NCI-H1930 (cell line): ENCODE results near the gene ITPR1.

ENCODE experiments used
- DNase-seq, 2 experiments: peaks; one replicate each; lab custom pipeline; 2025; lab: John Stamatoyannopoulos, UW

The ITPR1 gene

DNA sequence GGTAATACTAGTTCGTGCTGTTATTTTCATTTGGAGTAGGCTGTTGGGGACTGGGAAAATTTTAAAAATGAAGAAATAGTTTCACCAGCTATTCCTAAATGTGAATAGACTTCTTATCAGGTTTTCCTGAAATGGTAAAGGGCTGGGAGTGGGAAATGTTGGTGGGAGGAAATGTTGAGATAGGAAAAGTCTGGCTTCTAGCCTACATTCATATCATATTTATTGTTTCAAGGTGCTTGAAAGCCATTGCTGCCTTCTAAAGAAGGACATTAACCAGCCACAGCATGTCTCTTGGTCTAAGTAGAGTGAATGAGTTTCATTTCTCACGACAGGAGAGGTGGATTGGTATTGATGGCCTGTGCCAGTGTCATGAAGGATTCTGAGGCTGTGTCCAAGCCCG lies 288.9 kb downstream of the ITPR1 start:
- no peak for DNase-seq

DNA sequence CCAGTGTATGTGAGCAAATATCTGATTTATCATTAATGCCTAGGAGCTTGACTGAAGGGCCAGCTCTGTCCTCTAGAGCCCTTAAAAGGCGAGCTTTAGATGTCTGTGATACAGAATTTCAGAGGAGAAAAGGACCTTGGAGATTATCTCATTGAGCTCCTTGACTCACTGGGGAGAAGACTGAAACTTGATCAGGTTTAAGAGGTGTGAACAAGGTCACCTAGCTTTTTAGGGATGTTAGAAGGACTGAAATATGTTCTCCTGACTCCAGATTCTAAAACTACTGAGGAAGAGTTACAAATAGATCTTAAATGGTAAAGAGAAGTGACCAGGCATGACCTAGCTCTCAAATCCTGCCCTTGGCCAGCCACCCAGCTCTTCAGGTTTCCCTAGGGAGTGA lies 292.4 kb downstream of the ITPR1 start:
- no peak for DNase-seq

DNA sequence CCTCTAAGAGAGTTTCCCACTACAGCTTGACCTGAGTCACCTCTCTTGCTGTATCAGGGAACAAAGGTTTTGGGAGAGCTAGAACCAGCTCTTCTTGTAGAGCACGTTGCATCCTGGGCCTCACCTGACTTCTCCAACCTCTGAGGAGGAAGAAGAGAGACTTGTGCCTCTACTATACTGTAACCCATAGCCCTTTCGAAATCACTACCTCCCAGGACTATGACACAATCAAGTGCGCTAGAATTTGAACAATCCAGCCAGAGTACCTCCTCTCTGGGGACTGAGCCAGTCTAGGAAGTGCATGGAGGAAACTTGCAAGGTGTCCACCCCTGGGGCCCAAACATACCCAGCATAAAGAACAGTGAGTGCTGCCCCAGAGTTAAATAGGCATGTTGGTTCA lies 293.3 kb downstream of the ITPR1 start:
- no peak for DNase-seq

DNA sequence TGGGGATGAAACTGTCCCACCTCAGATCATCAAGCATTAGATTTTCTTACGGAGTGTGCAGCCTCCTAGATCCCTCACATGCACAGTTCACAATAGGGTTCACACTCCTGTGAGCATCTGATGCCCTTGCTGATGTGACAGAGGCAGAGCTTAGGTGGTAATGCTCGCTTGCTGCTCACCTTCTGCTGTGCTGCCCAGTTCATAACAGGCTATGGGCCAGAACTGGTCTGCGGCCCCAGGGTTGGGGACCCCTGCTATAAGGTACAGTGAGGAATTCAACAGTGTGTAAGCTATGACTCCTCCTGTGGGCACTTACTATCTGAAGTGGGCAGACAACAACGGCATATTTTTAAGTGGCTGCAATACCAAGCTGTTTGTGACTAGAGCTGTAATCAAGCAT lies 298.2 kb downstream of the ITPR1 start:
- DNase-seq: no peak

DNA sequence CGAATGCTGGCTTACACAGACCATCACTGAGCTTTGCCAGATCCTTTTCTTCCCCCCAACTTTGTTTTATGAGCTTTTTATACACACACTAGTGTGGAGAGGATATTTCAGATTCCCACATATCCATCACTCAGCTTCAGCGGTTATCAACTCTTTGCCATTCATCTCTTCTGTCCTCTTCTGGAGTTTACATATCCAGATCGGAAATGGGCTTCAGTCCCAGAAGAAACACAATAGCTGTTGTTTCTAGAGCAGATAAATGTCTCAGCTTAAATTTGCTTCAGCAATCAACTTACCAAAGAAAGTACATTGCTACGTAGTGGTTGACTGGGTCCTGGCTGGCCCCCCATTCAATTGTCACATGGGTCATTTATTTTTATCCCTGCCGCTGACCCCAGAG lies 300.2 kb downstream of the ITPR1 start:
- DNase-seq: no peak

DNA sequence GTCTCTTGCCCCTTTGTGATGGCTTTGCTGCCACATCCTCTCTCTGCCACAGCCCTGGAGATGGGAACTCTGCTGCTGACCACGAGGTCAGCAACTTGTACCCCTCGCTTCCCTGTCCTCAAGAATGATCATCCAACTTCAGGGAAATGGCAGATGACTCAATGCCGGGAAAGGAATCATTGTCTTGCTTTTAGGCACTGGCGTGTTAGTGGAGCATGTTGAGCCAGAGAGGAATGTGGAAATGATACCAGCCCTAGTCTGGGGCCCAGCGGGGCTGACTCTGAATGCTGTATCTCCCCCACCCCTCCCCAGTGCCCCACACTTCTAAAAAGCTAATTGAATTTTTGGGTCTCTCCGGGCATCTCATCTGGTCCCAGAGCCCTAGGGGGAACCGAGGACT lies 301.2 kb downstream of the ITPR1 start:
- no peak for DNase-seq

DNA sequence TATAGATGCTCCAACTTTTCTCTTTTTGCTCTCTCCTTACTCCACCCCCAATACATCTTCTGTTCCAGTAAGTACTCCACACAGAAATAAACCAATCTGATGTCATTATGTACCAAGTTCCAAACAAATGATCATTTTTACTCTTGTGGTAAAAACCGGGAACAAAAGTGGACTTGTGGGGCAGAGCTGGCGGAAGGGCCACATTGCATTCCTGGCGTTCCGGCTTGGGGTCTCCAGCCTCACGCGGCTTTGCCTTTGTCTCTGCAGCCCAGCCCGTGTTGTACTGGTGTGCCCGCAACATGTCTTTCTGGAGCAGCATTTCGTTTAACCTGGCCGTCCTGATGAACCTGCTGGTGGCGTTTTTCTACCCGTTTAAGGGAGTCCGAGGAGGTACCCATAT lies 301.6 kb downstream of the ITPR1 start:
- no peak for DNase-seq

DNA sequence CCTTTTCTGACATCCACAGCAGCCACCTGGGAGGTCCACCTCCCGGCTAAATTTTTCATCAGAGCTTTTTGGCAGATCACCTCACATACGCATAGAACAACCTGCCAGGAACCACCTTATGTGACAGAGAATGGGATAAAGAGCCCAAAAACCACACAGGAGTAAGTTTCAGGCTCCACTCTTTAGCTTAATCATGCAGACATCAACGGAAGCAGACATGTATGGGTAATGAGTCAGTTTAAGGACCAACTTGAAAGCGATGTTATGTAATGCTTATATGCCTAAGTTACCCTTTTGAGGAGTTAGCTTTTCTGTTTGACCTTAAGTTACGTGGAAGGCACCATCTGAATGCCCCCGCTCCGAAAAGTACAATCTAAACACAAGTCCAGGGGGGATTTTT lies 302.8 kb downstream of the ITPR1 start:
- DNase-seq: no peak

DNA sequence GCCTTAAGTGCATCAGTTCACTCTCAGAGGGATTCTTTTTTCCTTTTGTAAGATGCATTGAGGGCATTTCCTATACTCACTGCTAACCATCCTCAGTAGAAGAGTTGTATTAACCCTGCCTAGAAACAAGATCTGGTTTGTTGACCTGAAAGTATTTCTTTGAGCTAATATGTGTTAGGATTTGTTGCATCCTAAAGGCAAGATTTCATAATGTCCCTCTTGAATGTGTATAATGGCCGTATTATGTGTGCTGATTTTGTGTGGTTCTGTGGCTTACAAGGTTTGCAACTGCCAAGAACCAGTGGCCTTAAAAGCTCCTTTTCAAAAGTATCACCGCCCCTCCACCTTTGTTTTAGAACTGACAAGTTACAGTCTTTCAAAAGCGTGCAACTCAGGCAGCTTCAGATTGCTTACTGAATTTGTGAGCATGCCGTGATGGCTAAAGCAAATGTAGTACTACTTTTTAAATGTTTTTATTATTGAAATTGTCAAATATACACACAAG lies 304.1 kb downstream of the ITPR1 start:
- DNase-seq: no peak

DNA sequence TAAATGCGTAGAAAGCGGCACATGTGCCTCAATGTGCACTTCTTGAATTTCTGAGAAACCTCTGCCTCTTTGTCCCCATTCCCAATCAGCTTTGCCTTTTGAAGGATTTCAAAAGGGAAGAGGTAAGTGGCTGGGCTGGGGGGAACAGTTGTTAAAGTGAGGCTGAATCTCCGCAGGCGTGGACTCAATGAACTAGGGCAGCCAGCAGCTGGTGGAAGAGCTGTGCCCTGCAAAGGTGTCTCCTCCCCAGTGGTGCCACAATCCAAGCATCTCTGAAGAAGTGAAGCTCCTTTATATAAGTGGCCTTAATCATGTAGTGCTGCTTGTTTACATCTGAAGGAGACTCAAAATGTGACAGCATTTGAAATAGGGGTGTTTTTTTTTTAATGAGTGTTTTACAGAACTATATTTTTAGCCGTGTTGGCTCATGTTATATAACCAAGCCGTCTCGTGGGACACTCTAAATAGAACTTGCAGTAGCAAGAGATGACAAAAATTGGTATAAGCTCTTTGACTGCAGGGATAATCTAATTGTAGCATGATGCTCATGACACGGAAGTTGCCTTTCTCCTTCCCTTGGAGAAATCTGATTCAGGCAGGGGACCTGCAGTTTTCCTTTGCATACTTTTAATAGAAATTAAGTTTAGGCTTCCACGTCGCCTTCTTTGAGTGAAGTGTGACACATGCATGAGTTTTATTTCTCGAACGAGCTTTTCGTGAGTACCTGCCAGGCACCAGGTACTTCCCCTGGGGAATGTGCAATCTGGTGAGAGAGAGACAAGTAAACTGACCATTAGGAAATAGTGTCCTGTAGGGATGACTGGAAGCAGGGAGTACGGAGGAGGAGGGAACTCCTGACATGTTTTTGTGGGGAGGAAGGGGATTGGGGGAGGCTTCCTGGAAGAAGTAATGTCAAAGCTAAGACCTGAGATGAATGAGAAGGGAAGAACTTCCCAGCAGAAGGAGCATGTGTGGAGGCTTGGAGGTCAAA lies 306.4 kb downstream of the ITPR1 start:
- DNase-seq: no peak

DNA sequence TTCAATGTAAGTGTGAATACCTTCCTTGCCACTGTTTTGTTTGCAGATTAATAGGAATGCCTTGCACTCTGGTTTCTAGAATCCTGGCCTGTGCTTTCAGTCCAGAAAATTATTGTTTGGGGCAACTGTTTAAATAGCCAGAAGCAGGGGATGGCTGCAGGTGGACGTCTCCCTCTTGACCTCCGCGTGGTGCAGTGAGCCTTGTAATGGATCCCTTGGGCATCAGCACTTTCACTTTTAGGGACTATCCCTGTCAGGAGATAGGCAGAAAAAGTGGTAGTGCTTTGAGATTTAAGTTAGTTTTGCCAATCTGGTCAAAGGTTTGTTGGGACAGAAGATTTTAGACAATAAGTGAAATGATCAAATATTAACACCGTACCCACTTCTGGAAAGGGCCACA lies 307.4 kb downstream of the ITPR1 start:
- DNase-seq: no peak

DNA sequence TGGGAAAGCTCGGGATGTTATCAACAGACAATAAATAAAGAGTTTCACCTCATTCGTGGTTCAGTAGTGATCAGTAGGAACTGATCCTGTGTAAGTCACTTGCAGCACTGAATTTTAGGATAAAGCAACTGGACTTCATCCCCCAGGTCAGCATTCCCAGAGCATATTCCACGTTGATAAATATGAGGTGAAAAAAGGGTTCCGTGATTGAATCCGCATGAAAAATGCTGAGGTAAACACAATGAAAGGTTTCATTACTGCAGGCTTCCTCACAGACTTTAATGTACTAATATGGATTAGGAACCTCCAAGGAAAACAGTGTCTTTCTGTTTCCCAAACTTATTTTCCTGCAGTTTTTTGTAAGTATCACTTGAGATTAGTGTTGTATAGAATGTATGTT lies 308.7 kb downstream of the ITPR1 start:
- DNase-seq: no peak

DNA sequence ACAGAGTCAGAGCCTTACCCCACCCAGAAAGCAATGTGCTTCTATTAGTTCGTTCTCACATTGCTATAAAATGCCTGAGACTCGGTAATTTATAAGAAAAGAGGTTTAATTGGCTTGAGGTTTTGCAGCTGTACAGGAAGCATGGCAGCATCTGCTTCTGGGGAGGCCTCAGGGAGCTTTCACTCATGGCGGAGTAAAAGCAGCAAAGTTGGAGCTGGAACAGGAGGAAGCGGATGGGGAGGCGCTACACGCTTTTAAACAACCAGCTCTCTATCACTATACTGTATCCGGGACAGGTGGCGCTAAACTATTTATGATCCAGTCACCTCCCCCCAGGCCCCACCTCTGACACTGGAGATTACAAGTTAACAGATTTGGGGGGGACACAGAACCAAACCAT lies 309.8 kb downstream of the ITPR1 start:
- no peak for DNase-seq

DNA sequence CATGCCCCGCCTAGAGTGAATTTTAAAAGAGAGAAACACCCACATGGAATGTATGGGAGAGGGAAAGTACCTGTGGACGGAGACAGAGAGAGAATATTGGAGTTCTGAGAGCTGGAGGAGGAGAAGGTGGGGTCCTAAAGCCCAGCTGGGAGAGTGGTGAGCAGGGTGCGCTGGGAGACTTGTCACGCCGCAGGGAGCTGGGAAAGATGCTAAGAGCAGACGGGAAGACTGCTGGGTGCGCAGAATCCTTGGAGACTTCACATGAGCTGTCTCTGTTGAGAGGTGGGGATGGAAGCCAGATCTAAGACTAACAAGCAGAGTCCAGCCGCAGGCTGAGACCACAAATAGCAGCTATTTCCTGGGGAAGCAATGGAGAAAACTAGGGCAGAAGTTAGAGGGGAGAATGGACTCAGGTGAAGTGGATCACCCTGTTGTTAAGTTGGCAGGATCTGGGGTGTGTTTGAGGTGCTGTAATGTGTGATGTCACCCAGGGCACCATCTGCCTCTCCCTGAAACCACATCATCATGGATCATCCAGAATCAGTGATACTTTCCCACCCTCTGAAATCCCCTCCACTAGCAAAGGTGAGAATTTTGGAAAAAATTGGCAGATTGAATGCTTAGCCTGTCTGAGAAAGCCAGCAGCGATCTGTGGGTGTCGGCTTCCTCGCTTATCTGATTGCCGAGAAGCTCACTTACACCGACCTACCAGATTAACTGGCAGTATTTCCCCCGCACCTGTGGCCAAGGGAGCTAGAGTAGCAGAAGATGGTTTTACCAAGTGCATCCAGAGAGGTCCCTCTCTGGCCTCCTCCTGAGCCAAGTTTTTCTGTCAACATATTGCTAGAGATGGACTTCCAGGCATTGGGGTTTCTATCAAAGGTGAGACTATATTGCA lies 311.3 kb downstream of the ITPR1 start:
- DNase-seq: no peak

DNA sequence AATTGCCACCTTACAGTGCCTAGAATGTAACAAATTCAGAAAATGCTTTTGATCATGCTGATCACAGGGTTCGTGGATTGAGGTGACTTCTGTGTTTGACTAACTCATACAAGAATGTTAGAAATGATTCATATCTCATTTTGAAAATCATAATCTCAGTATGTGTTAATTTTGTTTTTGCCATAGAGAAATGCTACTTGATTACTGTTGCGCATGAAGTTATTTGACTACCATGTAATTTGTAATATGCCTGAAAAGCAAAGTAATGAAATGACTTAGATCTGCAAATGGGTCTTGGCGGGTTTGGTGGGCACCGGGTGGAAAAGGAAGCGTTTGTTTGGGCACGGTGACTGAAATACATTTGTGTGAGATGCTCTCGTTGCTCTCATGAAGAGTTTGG lies 312.5 kb downstream of the ITPR1 start:
- no peak for DNase-seq

DNA sequence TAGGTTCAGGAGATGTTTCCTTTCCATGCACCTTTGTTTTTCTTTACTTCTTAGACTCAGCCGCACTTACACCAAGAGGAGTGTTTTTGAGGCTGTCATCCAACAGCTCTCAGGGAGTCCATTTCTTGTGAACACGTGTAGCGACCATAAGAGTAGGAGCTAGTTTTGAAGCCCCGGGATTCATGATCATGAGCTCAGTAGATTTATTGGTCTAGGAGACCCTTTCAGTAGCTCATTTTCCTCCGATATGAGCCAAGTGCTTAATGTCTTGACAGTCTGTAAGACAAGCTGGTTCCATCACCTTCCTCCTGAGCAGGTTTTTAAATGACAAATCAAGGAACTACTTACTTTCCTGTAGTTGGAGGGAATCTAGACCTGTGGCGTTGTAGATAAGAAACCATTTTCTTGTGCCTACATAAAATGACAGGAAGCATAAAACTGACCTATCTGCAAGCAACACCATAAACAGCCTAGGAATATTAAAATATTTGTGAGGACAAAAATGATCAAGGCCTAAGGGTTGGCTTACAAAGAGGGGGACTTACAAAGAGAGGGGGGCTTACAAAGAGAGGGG lies 313.5 kb downstream of the ITPR1 start:
- DNase-seq: no peak

DNA sequence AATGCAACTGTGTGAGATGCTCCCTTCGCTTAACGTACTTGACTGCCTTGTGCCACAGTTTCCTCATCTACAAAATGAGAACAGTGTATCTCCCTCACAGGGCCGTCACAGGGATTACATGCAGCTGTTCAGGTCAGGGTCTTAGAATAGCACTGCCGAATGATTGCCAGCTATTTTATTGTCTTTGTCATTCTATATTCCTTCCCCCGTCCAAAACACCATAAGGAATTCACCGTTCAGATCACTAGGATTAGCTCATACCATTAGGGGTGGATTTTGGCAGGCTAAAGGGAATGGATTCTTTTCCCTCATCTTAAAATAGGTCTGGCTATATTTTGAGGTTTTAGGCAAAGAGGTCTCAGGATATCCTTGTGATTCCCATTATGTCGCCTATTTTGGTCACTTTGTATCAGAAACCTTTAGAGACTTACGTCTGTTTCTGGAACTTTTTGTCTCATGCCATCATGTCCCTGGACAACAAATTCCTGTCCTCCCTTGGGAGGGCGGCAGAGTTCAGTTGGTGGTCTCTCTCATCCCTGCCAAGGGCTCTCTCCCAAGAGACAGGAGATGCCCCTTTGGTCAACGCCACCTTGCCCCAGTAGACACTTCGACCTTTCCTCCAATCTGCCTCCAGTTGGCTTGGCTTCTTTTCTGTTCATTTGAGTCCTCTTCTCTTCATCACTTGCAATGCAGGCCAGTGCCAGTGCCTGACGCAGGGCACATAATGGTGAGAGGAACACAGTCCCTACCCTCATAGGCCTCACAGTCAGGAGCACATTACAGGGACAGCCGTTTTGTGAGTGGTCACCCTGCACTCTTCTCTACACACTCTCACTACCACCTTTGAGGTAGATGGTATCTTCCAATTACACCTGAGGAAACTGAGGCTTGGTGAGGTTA lies 314.5 kb downstream of the ITPR1 start:
- no peak for DNase-seq

DNA sequence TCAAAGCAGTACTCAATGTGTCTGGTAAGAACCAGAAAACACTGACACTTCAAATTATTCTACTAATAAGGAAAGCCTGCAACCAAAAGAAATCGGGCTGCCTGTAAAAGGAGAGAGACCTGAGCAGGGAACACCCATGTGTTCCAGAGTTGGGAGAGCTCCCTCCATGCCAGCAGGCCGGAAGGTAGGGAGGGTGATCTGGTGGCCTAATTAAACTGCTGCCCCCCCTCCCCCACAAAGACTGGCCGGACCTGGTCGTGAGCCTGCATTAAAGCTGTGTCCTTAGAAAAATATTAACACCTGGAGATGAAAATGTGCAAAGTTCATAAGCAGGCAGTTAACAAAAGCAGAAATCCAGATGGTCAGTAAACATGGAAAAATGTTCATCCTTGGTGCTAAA lies 315.5 kb downstream of the ITPR1 start:
- DNase-seq: no peak

DNA sequence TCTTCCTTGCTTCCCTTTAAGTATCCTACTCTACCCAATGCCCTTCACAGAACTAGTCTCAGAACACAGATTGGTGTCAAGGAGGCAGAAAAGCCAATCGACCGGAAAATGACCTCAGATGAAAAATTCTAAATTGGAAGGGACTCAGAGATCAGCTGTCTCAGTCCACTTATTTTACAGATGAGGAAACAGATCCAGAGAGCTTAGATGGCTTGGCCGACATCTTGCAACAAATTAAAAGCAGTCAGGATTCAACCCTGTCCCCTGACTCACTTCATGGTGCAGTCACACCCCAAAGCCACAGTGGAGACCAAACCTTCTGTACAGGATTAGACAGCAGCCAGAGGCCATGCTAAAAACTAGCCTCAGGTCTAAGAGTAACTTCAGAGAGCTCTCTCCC lies 316.8 kb downstream of the ITPR1 start:
- DNase-seq: no peak

DNA sequence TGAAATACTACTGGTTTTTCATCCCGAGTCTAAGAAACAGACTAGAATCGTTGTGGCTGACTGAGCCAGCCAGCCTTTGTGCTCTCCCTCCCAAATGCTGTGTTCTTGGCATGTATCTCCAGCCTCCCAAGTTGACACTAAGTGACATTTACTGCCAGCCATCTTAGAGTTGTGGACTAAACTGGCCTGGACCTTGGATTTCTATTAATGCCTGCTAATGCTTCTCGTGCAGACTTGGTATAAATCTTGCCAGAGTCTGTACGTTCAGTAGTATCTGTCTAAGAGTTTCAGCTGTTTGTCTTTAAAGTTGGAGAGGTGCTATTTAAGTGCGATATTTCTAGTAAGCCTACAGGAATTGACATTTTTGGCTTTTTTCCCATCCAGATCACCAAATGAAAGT lies 319.4 kb downstream of the ITPR1 start:
- no peak for DNase-seq

DNA sequence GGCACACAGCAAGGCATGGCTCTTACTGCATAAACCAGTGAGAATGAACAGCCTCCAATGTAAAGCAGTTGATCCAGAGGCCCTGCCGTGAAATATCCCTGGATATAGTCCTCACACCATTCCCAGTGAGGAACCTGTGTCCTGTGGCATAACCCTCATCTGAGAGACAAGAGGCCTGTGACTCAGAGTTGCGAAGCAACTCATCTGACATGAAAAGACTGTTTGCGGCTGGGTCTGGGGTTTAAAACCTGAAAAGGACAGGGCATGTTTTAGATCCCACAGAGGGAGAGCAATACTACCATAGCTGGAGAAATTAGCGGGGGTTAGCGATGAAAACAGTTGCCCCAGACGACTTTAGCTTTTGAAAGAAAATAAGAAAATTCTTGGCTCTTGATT lies 320.8 kb downstream of the ITPR1 start:
- no peak for DNase-seq
